LNCAP (cell line): ENCODE data around the gene RABGGTA.

Source experiments
- CTCF ChIP-seq: fragments of 450-650 bp; IDR thresholded peaks from 2 replicates; pipeline ENCODE4 v1.5.1; 2017; ENCODE audit warnings: mild to moderate bottlenecking

RABGGTA gene

GRCh38 chr14:24313913-24314312, 42.5 kb upstream of the RABGGTA start:
- TF ChIP-seq CTCF, result no peak

GRCh38 chr14:24312736-24313507, 41.5 kb upstream of the RABGGTA start:
- TF ChIP-seq CTCF, result no peak

- TF ChIP-seq CTCF, result no peak
Measured at GRCh38 chr14:24311837-24312615, 40.6 kb upstream of the RABGGTA start.

- TF ChIP-seq CTCF, result peak; percentile 58
Measured at GRCh38 chr14:24310646-24311604, 39.5 kb upstream of the RABGGTA start, which contains the start of gene LTB4R. LTB4R (plus strand) TSS chr14:24311502; CDS start chr14:24315652, 4,150 bp downstream.

GRCh38 chr14:24310265-24310645, 38.9 kb upstream of the RABGGTA start:
- no peak for TF ChIP-seq CTCF

GRCh38 chr14:24309538-24310264, 38.3 kb upstream of the RABGGTA start, which contains the start of gene LTB4R2:
LTB4R2 (plus strand) TSS chr14:24310140; CDS start chr14:24310665, 525 bp downstream.
- no peak for TF ChIP-seq CTCF
